B cell (primary cell): Measurements from ENCODE around the gene SLC24A4.

Source experiments
- CTCF ChIP-seq: fragments of 200-600 bp; IDR thresholded peaks from one replicate; pipeline ENCODE4 v1.8.0; 2022; ENCODE audit warnings: antibody characterized with exemption, mild to moderate bottlenecking
- EZH2 ChIP-seq: IDR thresholded peaks from 2 replicates; pipeline ENCODE4 v1.6.1; 2012; ENCODE audit warnings: borderline replicate concordance, low read depth, mild to moderate bottlenecking, moderate library complexity, low read length; ENCODE audit not compliant: insufficient read depth, poor library complexity, severe bottlenecking

- TF ChIP-seq CTCF (no peak), EZH2 (no peak)
Measured at GRCh38 chr14:92510972-92511371, 188.0 kb downstream of the SLC24A4 start.
